Keratinocyte (primary cell): Measurements from ENCODE around the gene NSDHL. TPM values are rescaled to one million over a fixed set of nuclear protein-coding genes. Genes with fewer than 3 reads are reported as not detected.

Experiments used
- DNase-seq: peaks from one replicate; pipeline ENCODE4 v3.0.0-alpha.2; 2011; ENCODE audit warnings: low read depth, missing footprints, low spot score
- FAIRE-seq: peaks from 2 replicates; lab custom pipeline; 2011; peaks lifted over from hg19 to GRCh38; lab: Jason Lieb, UNC
- H2AFZ ChIP-seq: 2 replicates; pipeline ENCODE4 v1.6.0; 2012; ENCODE audit warnings: low read length, control low read depth, inconsistent platforms; ENCODE audit not compliant: control insufficient read depth
- H3K27ac ChIP-seq: 2 replicates; pipeline ENCODE4 v1.5.1; 2011; ENCODE audit warnings: low read length; ENCODE audit not compliant: control insufficient read depth, insufficient read depth
- H3K27me3 ChIP-seq: 3 replicates; pipeline ENCODE4 v1.6.0; 2011; ENCODE audit warnings: low read length; ENCODE audit not compliant: control insufficient read depth, insufficient read depth; ENCODE audit errors: extremely low read depth
- H3K36me3 ChIP-seq, 2 experiments: 2 replicates in 1 of 2; 3 replicates in 1 of 2; pipeline ENCODE4 v1.5.1; 2011; ENCODE audit warnings: low read length in 2 of 2, mild to moderate bottlenecking in 1 of 2; ENCODE audit not compliant: control insufficient read depth in 2 of 2, insufficient read depth in 2 of 2; ENCODE audit errors: extremely low read depth in 1 of 2
- H3K4me1 ChIP-seq: 3 replicates; pipeline ENCODE4 v1.5.1; 2011; ENCODE audit warnings: low read length; ENCODE audit not compliant: control insufficient read depth, insufficient read depth; ENCODE audit errors: extremely low read depth
- H3K4me2 ChIP-seq: 3 replicates; pipeline ENCODE4 v1.6.0; 2011; ENCODE audit warnings: low read depth, low read length; ENCODE audit not compliant: control insufficient read depth, insufficient read depth; ENCODE audit errors: extremely low read depth
- H3K4me3 ChIP-seq, 3 experiments: fragments of 200-600 bp in 1 of 3; sonication (generic) in 1 of 3; 2 replicates in 2 of 3; 3 replicates in 1 of 3; pipeline ENCODE4 v1.5.1; 2011 to 2016; ENCODE audit warnings: low read length in 3 of 3, mild to moderate bottlenecking in 3 of 3, control low read depth in 2 of 3, inconsistent platforms in 1 of 3, low read depth in 1 of 3, mixed read lengths in 1 of 3, mixed run types in 1 of 3, moderate library complexity in 1 of 3; ENCODE audit not compliant: control insufficient read depth in 2 of 3, insufficient read depth in 2 of 3; ENCODE audit errors: extremely low read depth in 1 of 3
- H3K79me2 ChIP-seq: 2 replicates; pipeline ENCODE4 v1.6.0; 2012; ENCODE audit warnings: low read length; ENCODE audit not compliant: control insufficient read depth, insufficient read depth
- H3K9ac ChIP-seq: 3 replicates; pipeline ENCODE4 v1.6.0; 2011; ENCODE audit warnings: low read length; ENCODE audit not compliant: control insufficient read depth, insufficient read depth; ENCODE audit errors: extremely low read depth
- H3K9me1 ChIP-seq: 3 replicates; pipeline ENCODE4 v1.6.0; 2011; ENCODE audit warnings: low read length; ENCODE audit not compliant: control insufficient read depth, insufficient read depth; ENCODE audit errors: extremely low read depth
- H3K9me3 ChIP-seq: 2 replicates; pipeline ENCODE4 v1.5.1; 2012; ENCODE audit warnings: low read depth, low read length; ENCODE audit not compliant: control insufficient read depth
- H4K20me1 ChIP-seq: 3 replicates; pipeline ENCODE4 v1.6.0; 2011; ENCODE audit warnings: low read length; ENCODE audit not compliant: control insufficient read depth, insufficient read depth; ENCODE audit errors: extremely low read depth
- EZH2 ChIP-seq: IDR thresholded peaks from one replicate; pipeline ENCODE4 v1.6.1; 2012; ENCODE audit warnings: inconsistent platforms, mild to moderate bottlenecking, low read length, moderate library complexity
- dilution Hi-C: fragments of 300-500 bp; cut with MboI; formaldehyde crosslinking; loops from one replicate; pipeline ENCODE4 v1.7.0; 2020; ENCODE audit warnings: low sequenced_read_pairs; ENCODE audit not compliant: extremely low pct_ligation_motif_present
- polyA plus RNA-seq, 5 experiments: library from polyadenylated mRNA; depleted of rRNA in 3 of 5; stranded (reverse) in 3 of 5; stranded (forward) in 1 of 5; unstranded in 1 of 5; fragments of >200 nt; gene quantifications; 1 replicate in 1 of 5; 2 replicates in 3 of 5; 3 replicates in 1 of 5; pipeline versions ENCODE4 v1.2.1 to v1.2.3, GENCODE V29; 2011 to 2012; ENCODE audit warnings: missing spikeins in 2 of 5, low read depth in 1 of 5, low replicate concordance in 1 of 5
- TF ChIP-seq, protein P1 (sequence below), 3 experiments: IDR thresholded peaks in 1 of 3; conservative IDR thresholded peaks in 1 of 3; optimal IDR thresholded peaks in 1 of 3; 2 replicates in 2 of 3; 3 replicates in 1 of 3; pipeline versions ENCODE3 to v1.5.1; 2011; ENCODE audit warnings: low read length in 3 of 3, mild to moderate bottlenecking in 3 of 3, moderate library complexity in 2 of 3, control low read depth in 1 of 3, inconsistent platforms in 1 of 3; ENCODE audit not compliant: insufficient read depth in 2 of 3; ENCODE audit errors: extremely low read depth in 1 of 3

Gene NSDHL
- polyA plus RNA-seq, 1 donor (not counting 4 experiments of a cell fraction or from before 2014, with no cell fraction given), result 79.0 TPM

DNA sequence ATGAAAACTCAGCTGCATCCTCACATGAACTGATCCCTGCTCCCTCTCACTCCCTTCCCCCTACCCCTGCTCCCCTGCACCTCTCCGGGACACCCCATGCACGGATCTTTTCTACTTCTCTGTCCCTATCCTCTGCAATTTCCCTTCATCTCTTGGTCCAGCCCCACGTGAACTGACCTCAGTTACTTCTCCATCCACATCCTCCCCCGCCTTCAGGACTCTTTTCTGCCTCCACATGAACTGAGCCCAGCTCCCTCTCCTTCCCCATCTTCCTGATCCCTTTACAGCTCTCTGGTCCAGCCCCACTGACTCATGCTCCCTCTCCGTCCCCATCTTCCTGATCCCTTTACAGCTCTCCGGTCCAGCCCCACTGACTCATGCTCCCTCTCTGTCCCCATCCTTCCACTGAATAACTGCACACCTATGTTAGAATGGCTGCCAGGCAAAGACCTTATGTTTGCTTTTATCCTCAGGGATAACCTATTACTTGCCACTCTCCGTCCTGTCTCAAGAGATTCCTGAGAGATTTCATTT lies 6.0 kb upstream of the NSDHL start:
- no peaks in the 10 kb centered on the region for H3K27me3 ChIP-seq
- H3K27ac ChIP-seq, result no peak overlapping the region
- no peak for TF ChIP-seq EZH2
- TF ChIP-seq, protein P1, sequence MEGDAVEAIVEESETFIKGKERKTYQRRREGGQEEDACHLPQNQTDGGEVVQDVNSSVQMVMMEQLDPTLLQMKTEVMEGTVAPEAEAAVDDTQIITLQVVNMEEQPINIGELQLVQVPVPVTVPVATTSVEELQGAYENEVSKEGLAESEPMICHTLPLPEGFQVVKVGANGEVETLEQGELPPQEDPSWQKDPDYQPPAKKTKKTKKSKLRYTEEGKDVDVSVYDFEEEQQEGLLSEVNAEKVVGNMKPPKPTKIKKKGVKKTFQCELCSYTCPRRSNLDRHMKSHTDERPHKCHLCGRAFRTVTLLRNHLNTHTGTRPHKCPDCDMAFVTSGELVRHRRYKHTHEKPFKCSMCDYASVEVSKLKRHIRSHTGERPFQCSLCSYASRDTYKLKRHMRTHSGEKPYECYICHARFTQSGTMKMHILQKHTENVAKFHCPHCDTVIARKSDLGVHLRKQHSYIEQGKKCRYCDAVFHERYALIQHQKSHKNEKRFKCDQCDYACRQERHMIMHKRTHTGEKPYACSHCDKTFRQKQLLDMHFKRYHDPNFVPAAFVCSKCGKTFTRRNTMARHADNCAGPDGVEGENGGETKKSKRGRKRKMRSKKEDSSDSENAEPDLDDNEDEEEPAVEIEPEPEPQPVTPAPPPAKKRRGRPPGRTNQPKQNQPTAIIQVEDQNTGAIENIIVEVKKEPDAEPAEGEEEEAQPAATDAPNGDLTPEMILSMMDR (optimal IDR thresholded peaks at IDR 0.05 in 1 of 3, IDR thresholded peaks at IDR 0.05 in 1 of 3, conservative IDR thresholded peaks at IDR 0.05 in 1 of 3; ENCODE audit: extremely low read depth in 1 of 3, insufficient read depth in 2 of 3, low read length in 3 of 3), result no peak
- dilution Hi-C loops, result no loop called here
- H3K4me3 ChIP-seq, result no peak overlapping the region
- H3K4me2 ChIP-seq, result no peak overlapping the region
- DNase-seq (no peak), FAIRE-seq (no peak)
- no peaks in the 10 kb centered on the region for H3K4me1 ChIP-seq
- no peaks in the 10 kb centered on the region for H4K20me1 ChIP-seq
- no peaks in the 10 kb centered on the region for H3K79me2 ChIP-seq
- H3K36me3 ChIP-seq, result no peaks in the 10 kb centered on the region
- no peaks in the 10 kb centered on the region for H3K9me1 ChIP-seq
- peaks cover 1% of the 10 kb centered on the region for H3K9me3 ChIP-seq
- no peak overlapping the region for H2AFZ ChIP-seq
- no peak overlapping the region for H3K9ac ChIP-seq

DNA sequence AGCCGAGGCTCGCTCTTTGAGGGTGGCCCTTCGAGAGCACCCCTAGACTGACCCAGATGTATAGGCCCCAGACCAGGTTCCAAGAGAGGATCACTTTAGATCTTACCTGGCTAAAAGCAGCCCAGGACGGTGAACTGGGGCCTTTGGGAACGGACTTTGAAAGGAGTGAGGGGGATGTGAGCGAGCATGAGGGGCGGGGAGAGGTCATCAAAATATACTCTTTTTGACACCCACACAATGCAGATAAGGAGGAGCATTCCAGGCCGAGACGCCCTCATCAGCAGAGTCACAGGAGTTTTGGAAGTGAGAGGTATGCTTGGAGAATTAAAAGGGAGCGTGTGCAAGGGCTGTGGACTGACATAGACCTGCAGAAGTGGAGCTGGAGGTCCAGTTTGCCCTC lies 528 bp downstream of the NSDHL start:
- peak overlapping the region; percentile 61 for H2AFZ ChIP-seq
- FAIRE-seq, result no peak
- peak overlapping the region; percentile 83 for H3K9ac ChIP-seq
- H3K9me3 ChIP-seq, result no peaks in the 10 kb centered on the region
- H3K4me1 ChIP-seq, result peaks cover 8% of the 10 kb centered on the region
- peak overlapping the region; percentile 71 to 81 (median 75) for H3K4me3 ChIP-seq
- no peak for TF ChIP-seq EZH2
- H3K79me2 ChIP-seq, result peaks cover 45% of the 10 kb centered on the region
- no peak for DNase-seq
- dilution Hi-C loops, result no loop called here
- peaks cover 2 to 5% of the 10 kb centered on the region in 2 experiments for H3K36me3 ChIP-seq
- peak overlapping the region; percentile 76 for H3K27ac ChIP-seq
- no peaks in the 10 kb centered on the region for H4K20me1 ChIP-seq
- H3K4me2 ChIP-seq, result peak overlapping the region; percentile 72
- H3K9me1 ChIP-seq, result no peaks in the 10 kb centered on the region
- H3K27me3 ChIP-seq, result no peaks in the 10 kb centered on the region

DNA sequence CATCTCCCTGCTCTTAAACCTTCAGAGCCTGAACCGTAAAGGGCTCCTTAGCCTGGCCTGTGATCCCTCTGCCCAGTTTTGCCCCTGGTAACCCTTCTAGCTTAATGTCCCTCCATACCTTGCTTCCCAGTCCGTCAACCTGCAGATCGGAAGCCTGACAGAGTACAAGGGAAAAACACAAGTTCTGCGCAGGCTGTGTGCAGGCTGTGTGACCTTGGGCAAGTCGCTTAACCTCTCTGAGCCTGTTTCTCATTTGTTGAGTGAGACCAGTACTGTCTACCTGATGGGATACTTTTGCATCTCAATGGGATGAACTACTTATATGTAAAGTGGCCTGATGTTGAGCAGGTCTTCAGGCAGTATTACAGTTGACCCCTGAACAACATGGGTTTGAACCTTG lies 1.7 kb downstream of the NSDHL start:
- DNase-seq (no peak), FAIRE-seq (no peak)
- Histone ChIP-seq H3K4me1 (peaks cover 8% of the 10 kb centered on the region), H3K9ac (no peak overlapping the region), H3K36me3 (peaks cover 2 to 5% of the 10 kb centered on the region in 2 experiments), H3K4me3 (peak overlapping the region in 1 of 3 experiments; percentile 75), H3K27ac (no peak overlapping the region), H3K27me3 (no peaks in the 10 kb centered on the region), H3K4me2 (peak overlapping the region; percentile 72), H4K20me1 (no peaks in the 10 kb centered on the region), H2AFZ (no peak overlapping the region), H3K9me3 (no peaks in the 10 kb centered on the region), H3K79me2 (peaks cover 45% of the 10 kb centered on the region), H3K9me1 (no peaks in the 10 kb centered on the region)
- dilution Hi-C loops, result no loop called here
- no peak for TF ChIP-seq EZH2
